Mesenchymal stem cell (in vitro differentiated cells and primary cell): ENCODE measurements around the gene PARD3.

Experiments used
- DNase-seq: peaks from one replicate; pipeline ENCODE4 v3.0.0-alpha.2; 2013
- H2AFZ ChIP-seq: one replicate; pipeline ENCODE4 v1.6.1; 2013; ENCODE audit warnings: low read depth, mild to moderate bottlenecking, control low read depth, inconsistent platforms, low read length, moderate library complexity
- H2AK5ac ChIP-seq: 2 replicates; pipeline ENCODE4 v1.6.1; 2013; ENCODE audit warnings: low read length, moderate library complexity, mild to moderate bottlenecking, inconsistent platforms; ENCODE audit not compliant: severe bottlenecking
- H2BK120ac ChIP-seq: one replicate; pipeline ENCODE4 v1.6.1; 2013; ENCODE audit warnings: low read depth, mild to moderate bottlenecking, inconsistent platforms, low read length, moderate library complexity
- H2BK12ac ChIP-seq, 2 experiments: one replicate each; pipeline ENCODE4 v1.6.1; 2013; ENCODE audit warnings: inconsistent platforms in 2 of 2, low read length in 2 of 2, mild to moderate bottlenecking in 2 of 2, moderate library complexity in 2 of 2, control low read depth in 1 of 2
- H2BK15ac ChIP-seq: one replicate; pipeline ENCODE4 v1.6.1; 2013; ENCODE audit warnings: mild to moderate bottlenecking, low read depth, inconsistent platforms; ENCODE audit not compliant: poor library complexity, severe bottlenecking
- H2BK5ac ChIP-seq: 2 replicates; pipeline ENCODE4 v1.6.1; 2013; ENCODE audit warnings: low read depth, mild to moderate bottlenecking, low read length, control low read depth, inconsistent platforms; ENCODE audit not compliant: poor library complexity, severe bottlenecking
- H3K14ac ChIP-seq, 2 experiments: one replicate each; pipeline ENCODE4 v1.6.1; 2013; ENCODE audit warnings: inconsistent platforms in 2 of 2, low read length in 2 of 2, control low read depth in 1 of 2, mild to moderate bottlenecking in 1 of 2, moderate library complexity in 1 of 2
- H3K18ac ChIP-seq, 2 experiments: one replicate each; pipeline ENCODE4 v1.6.1; 2013; ENCODE audit warnings: inconsistent platforms in 2 of 2, low read length in 2 of 2, control low read depth in 1 of 2, low read depth in 1 of 2, mild to moderate bottlenecking in 1 of 2
- H3K23ac ChIP-seq, 2 experiments: one replicate each; pipeline ENCODE4 v1.6.1; 2013; ENCODE audit warnings: inconsistent platforms in 2 of 2, low read length in 2 of 2, mild to moderate bottlenecking in 2 of 2, moderate library complexity in 2 of 2, control low read depth in 1 of 2
- H3K27ac ChIP-seq: 2 replicates; pipeline ENCODE4 v1.5.1; 2013; ENCODE audit warnings: mild to moderate bottlenecking, moderate library complexity, low read length, control low read depth, inconsistent platforms; ENCODE audit not compliant: poor library complexity, severe bottlenecking
- H3K27me3 ChIP-seq, 2 experiments: 2 replicates each; pipeline versions ENCODE4 v1.6.1 to v1.7.0; 2013; ENCODE audit warnings: low read length in 2 of 2, mild to moderate bottlenecking in 2 of 2, moderate library complexity in 2 of 2, control low read depth in 1 of 2, inconsistent platforms in 1 of 2; ENCODE audit not compliant: control insufficient read depth in 1 of 2, insufficient read depth in 1 of 2
- H3K36me3 ChIP-seq, 2 experiments: 2 replicates each; pipeline versions ENCODE4 v1.6.1 to v1.7.0; 2013; ENCODE audit warnings: low read length in 2 of 2, control low read depth in 1 of 2, inconsistent platforms in 1 of 2, low read depth in 1 of 2, mild to moderate bottlenecking in 1 of 2; ENCODE audit not compliant: insufficient read depth in 2 of 2, control insufficient read depth in 1 of 2
- H3K4ac ChIP-seq, 2 experiments: one replicate each; pipeline ENCODE4 v1.6.1; 2013; ENCODE audit warnings: inconsistent platforms in 2 of 2, low read length in 2 of 2, mild to moderate bottlenecking in 2 of 2, moderate library complexity in 2 of 2, control low read depth in 1 of 2, low read depth in 1 of 2
- H3K4me1 ChIP-seq: 2 replicates; pipeline ENCODE4 v1.6.1; 2013; ENCODE audit warnings: low read depth, low read length, control low read depth; ENCODE audit not compliant: control insufficient read depth, insufficient read depth
- H3K4me2 ChIP-seq: 2 replicates; pipeline ENCODE4 v1.6.1; 2013; ENCODE audit warnings: low read length, mild to moderate bottlenecking, inconsistent platforms; ENCODE audit not compliant: poor library complexity, severe bottlenecking
- H3K4me3 ChIP-seq, 2 experiments: 2 replicates each; pipeline versions ENCODE4 v1.5.1 to v1.7.0; 2013; ENCODE audit warnings: low read length in 2 of 2, mild to moderate bottlenecking in 2 of 2, control low read depth in 1 of 2, low read depth in 1 of 2; ENCODE audit not compliant: insufficient read depth in 1 of 2
- H3K79me1 ChIP-seq: replicated peaks from 2 replicates; pipeline ENCODE4 v1.6.1; 2013; ENCODE audit warnings: mild to moderate bottlenecking, control low read depth, low read length, inconsistent platforms; ENCODE audit not compliant: poor library complexity, severe bottlenecking
- H3K9ac ChIP-seq: 2 replicates; pipeline ENCODE4 v1.7.0; 2013; ENCODE audit warnings: mild to moderate bottlenecking, low read length, moderate library complexity
- H3K9me3 ChIP-seq: 2 replicates; pipeline ENCODE4 v1.7.0; 2013; ENCODE audit warnings: mild to moderate bottlenecking, low read length; ENCODE audit not compliant: control insufficient read depth
- H4K8ac ChIP-seq: one replicate; pipeline ENCODE4 v1.6.1; 2013; ENCODE audit warnings: inconsistent platforms, mild to moderate bottlenecking, low read length, moderate library complexity
- H4K91ac ChIP-seq: one replicate; pipeline ENCODE4 v1.6.1; 2013; ENCODE audit warnings: mild to moderate bottlenecking, low read length, inconsistent platforms
- WGBS: methylation state at CpG from one replicate; pipeline ENCODE4 v1.1.7; 2013; ENCODE audit warnings: mixed read lengths; 5-methylcytosine and 5-hydroxymethylcytosine counted together

The PARD3 gene

GRCh38 chr10:34814223-34814912 lies 728 bp downstream of the PARD3 start:
- H3K4me1 ChIP-seq: peaks cover 21% of the 10 kb centered on the region
- H3K18ac ChIP-seq: peak overlapping the region; percentile 95 to 98
- H3K4me2 ChIP-seq: peak overlapping the region; percentile 81
- peak overlapping the region; percentile 100 for H2BK15ac ChIP-seq
- peak overlapping the region; percentile 84 to 92 for H3K4me3 ChIP-seq
- peak overlapping the region in 1 of 2 experiments; percentile 81 for H2BK12ac ChIP-seq
- peaks cover 2% of the 10 kb centered on the region for H3K79me1 ChIP-seq
- H2AFZ ChIP-seq: peak overlapping the region; percentile 47
- no peaks in the 10 kb centered on the region for H3K27me3 ChIP-seq
- no peaks in the 10 kb centered on the region for H3K36me3 ChIP-seq
- H3K27ac ChIP-seq: peak overlapping the region; percentile 89
- peak overlapping the region; percentile 77 for H2AK5ac ChIP-seq
- H2BK120ac ChIP-seq: peak overlapping the region; percentile 94
- peak overlapping the region in 1 of 2 experiments; percentile 98 for H3K14ac ChIP-seq
- peak overlapping the region; percentile 82 for H4K8ac ChIP-seq
- DNase-seq: peak; percentile 59
- H4K91ac ChIP-seq: peak overlapping the region; percentile 92
- H3K9me3 ChIP-seq: no peaks in the 10 kb centered on the region
- H3K9ac ChIP-seq: peak overlapping the region; percentile 89
- peak overlapping the region; percentile 97 for H2BK5ac ChIP-seq
- peak overlapping the region; percentile 87 to 92 for H3K4ac ChIP-seq
- WGBS: under 1% methylated on average over 35 of the region's 77 CpGs
- peak overlapping the region in 1 of 2 experiments; percentile 96 for H3K23ac ChIP-seq

GRCh38 chr10:34813626-34814222 lies 1.4 kb downstream of the PARD3 start:
- Histone ChIP-seq H3K4me2 (peak overlapping the region; percentile 81), H4K91ac (no peak overlapping the region), H3K9ac (peak overlapping the region; percentile 89), H2BK120ac (peak overlapping the region; percentile 94), H3K27me3 (no peaks in the 10 kb centered on the region), H3K27ac (peak overlapping the region; percentile 89), H3K79me1 (peaks cover 2% of the 10 kb centered on the region), H3K36me3 (no peaks in the 10 kb centered on the region), H3K14ac (no peak overlapping the region), H2BK12ac (peak overlapping the region in 1 of 2 experiments; percentile 10), H2BK15ac (peak overlapping the region; percentile 100), H4K8ac (no peak overlapping the region), H3K23ac (peak overlapping the region in 1 of 2 experiments; percentile 81), H3K9me3 (no peaks in the 10 kb centered on the region), H2BK5ac (peak overlapping the region; percentile 97), H3K18ac (peak overlapping the region; percentile 86 to 87), H3K4ac (peak overlapping the region in 1 of 2 experiments; percentile 40), H3K4me3 (peak overlapping the region; percentile 84 to 92), H2AK5ac (peak overlapping the region; percentile 81), H2AFZ (no peak overlapping the region), H3K4me1 (peaks cover 25% of the 10 kb centered on the region)
- WGBS: 2% methylated on average over 16 of the region's 19 CpGs
- DNase-seq: peak; percentile 62

- H2BK12ac ChIP-seq: no peak overlapping the region
Observed at GRCh38 chr10:34812771-34813170, 2.3 kb downstream of the PARD3 start.

GRCh38 chr10:34811968-34812514 lies 3.1 kb downstream of the PARD3 start:
- Histone ChIP-seq H2AK5ac (peak overlapping the region; percentile 74), H3K18ac (peak overlapping the region in 1 of 2 experiments; percentile 80), H4K8ac (no peak overlapping the region), H2BK12ac (peak overlapping the region in 1 of 2 experiments; percentile 51), H3K27me3 (no peaks in the 10 kb centered on the region), H2BK5ac (no peak overlapping the region), H3K14ac (peak overlapping the region in 1 of 2 experiments; percentile 35), H4K91ac (no peak overlapping the region), H3K27ac (peak overlapping the region; percentile 75), H2BK120ac (no peak overlapping the region), H3K4me3 (no peak overlapping the region), H3K4me2 (peak overlapping the region; percentile 20), H3K23ac (peak overlapping the region in 1 of 2 experiments; percentile 70), H2AFZ (no peak overlapping the region), H3K9ac (peak overlapping the region; percentile 89), H3K4me1 (peaks cover 33% of the 10 kb centered on the region), H3K9me3 (no peaks in the 10 kb centered on the region), H3K4ac (no peak overlapping the region), H2BK15ac (no peak overlapping the region), H3K36me3 (no peaks in the 10 kb centered on the region), H3K79me1 (peaks cover under 1% of the 10 kb centered on the region)
- DNase-seq: peak; percentile 38
- no CpG with 5 or more reads among the region's 1 CpG for WGBS

More at GRCh38 chr10:34812771-34813170, 2.3 kb downstream of the PARD3 start:
- Histone ChIP-seq H2AFZ (no peak overlapping the region), H3K27me3 (no peaks in the 10 kb centered on the region), H3K4me3 (peak overlapping the region; percentile 45 to 84), H3K36me3 (no peaks in the 10 kb centered on the region), H3K18ac (no peak overlapping the region), H2BK5ac (peak overlapping the region; percentile 35), H4K91ac (no peak overlapping the region), H2AK5ac (peak overlapping the region; percentile 95), H3K4me2 (peak overlapping the region; percentile 81), H3K4me1 (peaks cover 33% of the 10 kb centered on the region), H3K9me3 (no peaks in the 10 kb centered on the region), H3K79me1 (peaks cover 2% of the 10 kb centered on the region), H3K9ac (peak overlapping the region; percentile 89), H3K4ac (no peak overlapping the region), H3K27ac (peak overlapping the region; percentile 50), H2BK120ac (no peak overlapping the region), H2BK15ac (peak overlapping the region; percentile 12), H3K23ac (peak overlapping the region in 1 of 2 experiments; percentile 23), H4K8ac (no peak overlapping the region), H3K14ac (no peak overlapping the region)
- no peak for DNase-seq
- WGBS: 84% methylated on average over 5 of the region's 5 CpGs
